Epithelial cell of proximal tubule (primary cell): ENCODE data around the gene NRP1. TPM values are rescaled to one million over a fixed set of nuclear protein-coding genes. Genes with fewer than 3 reads are reported as not detected.
"Not testable (repeated sequence)": the region's sequence is repeated elsewhere in the genome, so short reads cannot be mapped to it uniquely, and the experiment has no call there.

Source experiments
- DNase-seq: peaks from one replicate; pipeline ENCODE4 v3.0.0-alpha.2; 2011; ENCODE audit warnings: low read depth
- H3K4me3 ChIP-seq: 2 replicates; pipeline ENCODE4 v1.5.1; 2011; ENCODE audit warnings: low read depth, mild to moderate bottlenecking, low read length
- CTCF ChIP-seq: conservative IDR thresholded peaks from 2 replicates; pipeline ENCODE4 v1.5.1; 2012; ENCODE audit warnings: low read depth, mild to moderate bottlenecking, low read length
- total RNA-seq: library from RNA; depleted of rRNA; stranded (reverse); fragments of >200 nt; gene quantifications from 2 replicates; pipeline ENCODE4 v1.2.3, GENCODE V29; 2015

The NRP1 gene
- total RNA-seq, 1 donor from 2014 or later, result 62.7 TPM

- no peak for DNase-seq
- no peak for TF ChIP-seq CTCF
- no peak overlapping the region for H3K4me3 ChIP-seq
Measured at GRCh38 chr10:33229252-33229948, 105.1 kb downstream of the NRP1 start.

- DNase-seq, result no peak
- no peak for TF ChIP-seq CTCF
- H3K4me3 ChIP-seq, result no peak overlapping the region
Measured at GRCh38 chr10:33228426-33228825, 106.0 kb downstream of the NRP1 start.

- TF ChIP-seq CTCF, result no peak
- no peak overlapping the region for H3K4me3 ChIP-seq
Measured at GRCh38 chr10:33227489-33227888, 107.0 kb downstream of the NRP1 start.

GRCh38 chr10:33224251-33224965 lies 110.1 kb downstream of the NRP1 start:
- DNase-seq, result no peak
- no peak for TF ChIP-seq CTCF

More at GRCh38 chr10:33227489-33227888, 107.0 kb downstream of the NRP1 start:
- DNase-seq, result no peak

DNA sequence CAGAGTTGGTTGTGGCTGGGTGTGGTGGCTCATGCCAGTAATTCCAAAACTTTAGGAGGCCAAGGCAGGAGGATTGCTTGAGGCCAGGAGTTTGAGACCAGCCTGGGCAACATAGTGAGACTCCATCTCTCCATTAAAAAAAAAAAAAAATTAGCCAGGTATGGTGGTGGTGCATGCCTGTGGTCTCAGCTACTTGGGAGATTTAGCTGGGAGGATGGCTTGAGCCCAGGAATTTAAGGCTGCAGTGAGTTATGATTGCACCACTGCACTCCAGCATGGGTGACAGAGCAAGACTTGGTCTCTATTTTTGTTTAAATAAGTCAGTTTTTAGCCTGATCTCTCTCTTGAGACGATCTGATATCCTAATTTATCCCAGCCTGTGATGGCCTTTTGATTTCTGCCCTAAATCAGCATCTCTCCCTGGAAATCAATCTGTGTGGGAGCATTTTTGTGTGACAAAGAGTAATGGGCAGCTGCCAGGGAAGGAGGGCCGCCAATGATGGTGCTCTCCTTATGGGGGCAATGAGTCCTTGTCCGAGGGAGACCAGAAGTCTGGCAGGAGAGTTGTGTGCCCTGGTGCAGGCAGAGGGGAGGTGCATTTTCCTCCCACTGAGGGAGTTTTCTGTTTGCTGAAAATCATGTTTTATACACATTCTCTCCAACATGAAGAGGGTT lies 111.0 kb downstream of the NRP1 start:
- no peak for TF ChIP-seq CTCF
- no peak for DNase-seq
- no peak overlapping the region for H3K4me3 ChIP-seq

More at GRCh38 chr10:33224251-33224965, 110.1 kb downstream of the NRP1 start:
- no peak overlapping the region for H3K4me3 ChIP-seq

GRCh38 chr10:33222304-33222703 lies 112.2 kb downstream of the NRP1 start:
- DNase-seq, H3K4me3 ChIP-seq: not testable (repeated sequence)

- no peak overlapping the region for H3K4me3 ChIP-seq
- TF ChIP-seq CTCF, result no peak
- no peak for DNase-seq
Measured at GRCh38 chr10:33217854-33218253, 116.6 kb downstream of the NRP1 start.
